Fibroblast of mammary gland (primary cell): ENCODE results near the gene ETV6.
A peak's percentile ranks its signal among the peaks of the same experiment; 100 is the strongest.

Experiments used
- DNase-seq: peaks from one replicate; pipeline ENCODE4 v3.0.0-alpha.2; 2010; ENCODE audit warnings: low read depth
- H3K4me3 ChIP-seq: 2 replicates; pipeline ENCODE4 v1.5.1; 2011; ENCODE audit warnings: low read depth, mild to moderate bottlenecking, low read length, moderate library complexity; ENCODE audit not compliant: control insufficient read depth
- CTCF ChIP-seq: conservative IDR thresholded peaks from 2 replicates; pipeline ENCODE4 v1.5.1; 2011; ENCODE audit warnings: low read depth, low read length, inconsistent platforms; ENCODE audit not compliant: control insufficient read depth, insufficient read depth

ETV6 gene

GRCh38 chr12:11859705-11860425, 210.4 kb downstream of the ETV6 start:
- no peak for DNase-seq
- H3K4me3 ChIP-seq: no peak overlapping the region
- TF ChIP-seq CTCF: no peak

DNA sequence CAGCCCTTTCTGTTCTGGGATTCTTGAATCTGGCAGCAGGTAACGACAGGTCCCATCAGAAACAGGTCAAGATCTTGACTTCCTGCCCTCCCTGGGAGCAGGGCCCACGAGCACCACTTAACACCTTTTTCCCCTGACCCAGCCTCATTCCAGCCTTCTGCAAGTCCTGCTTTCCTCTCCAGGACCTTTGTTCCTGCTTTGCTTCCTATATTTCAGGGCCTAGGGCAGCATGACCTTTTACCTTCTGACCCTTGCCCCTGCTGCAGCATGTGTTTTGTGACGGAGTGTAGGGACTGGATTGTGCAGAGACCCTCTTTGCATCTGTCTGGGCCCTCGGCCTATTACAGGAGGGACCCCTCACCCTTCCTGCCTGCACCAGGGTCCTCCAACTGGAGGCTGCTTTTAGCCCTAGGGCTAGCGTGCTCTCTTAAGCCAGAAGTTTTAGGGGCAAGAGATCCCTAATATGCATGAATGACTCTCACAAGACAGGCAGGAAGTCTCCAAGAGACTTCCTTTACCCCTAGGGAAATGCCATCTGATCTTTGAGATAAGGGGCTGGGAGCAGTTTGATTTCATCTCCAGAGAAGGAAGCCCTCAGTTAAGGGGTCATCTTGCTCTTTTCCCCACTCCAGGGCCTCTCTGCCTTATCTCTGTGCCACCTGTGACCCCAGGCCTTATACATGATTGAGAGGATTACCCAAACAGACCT, 211.8 kb downstream of the ETV6 start:
- no peak for TF ChIP-seq CTCF
- no peak overlapping the region for H3K4me3 ChIP-seq
- DNase-seq: no peak

- H3K4me3 ChIP-seq: no peak overlapping the region
- no peak for TF ChIP-seq CTCF
- no peak for DNase-seq
These were observed 212.6 kb downstream of the ETV6 start for GRCh38 chr12:11861864-11862600.

DNA sequence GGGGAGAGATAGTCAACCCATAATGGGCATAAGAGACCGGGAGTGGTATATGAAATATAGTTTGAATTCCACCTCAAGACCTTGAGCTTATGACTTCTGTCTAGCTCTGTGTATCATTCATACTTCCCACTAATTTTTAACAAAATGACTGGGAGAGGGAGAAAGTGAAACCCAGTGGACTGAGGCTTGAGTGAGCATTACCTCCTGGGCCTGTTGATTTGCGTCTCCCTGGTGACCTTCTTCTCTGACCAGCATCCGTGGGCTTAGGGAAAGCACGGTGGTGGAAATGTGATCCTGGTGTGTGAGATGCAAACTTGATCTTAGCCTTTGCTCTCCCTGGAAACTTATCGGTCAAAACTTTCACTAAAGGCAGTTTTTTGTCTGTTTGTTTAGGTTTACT, 213.3 kb downstream of the ETV6 start:
- H3K4me3 ChIP-seq: no peak overlapping the region
- no peak for TF ChIP-seq CTCF
- DNase-seq: peak; percentile 64

DNA sequence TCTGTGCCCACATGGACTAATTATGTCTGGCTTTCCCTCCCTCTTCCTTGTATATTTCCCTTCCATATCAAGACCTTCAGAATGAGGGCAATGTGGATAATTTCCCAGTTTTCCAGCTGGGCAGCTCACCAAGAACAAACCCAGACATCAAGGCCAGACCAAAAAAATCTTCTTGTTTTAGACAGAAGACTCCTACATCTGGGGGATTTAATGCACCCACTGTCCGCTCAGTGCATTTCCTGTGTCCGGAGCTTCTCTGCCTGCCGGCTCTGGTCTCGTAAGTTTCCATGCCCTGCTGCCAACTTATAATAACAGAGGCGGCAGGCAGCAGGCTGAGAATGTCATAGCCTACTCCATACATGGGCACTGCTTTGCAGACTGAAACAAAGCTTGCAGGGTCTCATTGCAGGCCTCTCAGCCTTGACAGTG, 214.0 kb downstream of the ETV6 start:
- H3K4me3 ChIP-seq: no peak overlapping the region
- DNase-seq: peak; percentile 17
- no peak for TF ChIP-seq CTCF

GRCh38 chr12:11863988-11864387, 214.5 kb downstream of the ETV6 start:
- no peak for TF ChIP-seq CTCF
- H3K4me3 ChIP-seq: no peak overlapping the region
- DNase-seq: no peak
